Measurements from ENCODE around the gene GIMAP6.
"Not testable (repeated sequence)": the region's sequence is repeated elsewhere in the genome, so short reads cannot be mapped to it uniquely, and the experiment has no call there.

Gene GIMAP6

DNA sequence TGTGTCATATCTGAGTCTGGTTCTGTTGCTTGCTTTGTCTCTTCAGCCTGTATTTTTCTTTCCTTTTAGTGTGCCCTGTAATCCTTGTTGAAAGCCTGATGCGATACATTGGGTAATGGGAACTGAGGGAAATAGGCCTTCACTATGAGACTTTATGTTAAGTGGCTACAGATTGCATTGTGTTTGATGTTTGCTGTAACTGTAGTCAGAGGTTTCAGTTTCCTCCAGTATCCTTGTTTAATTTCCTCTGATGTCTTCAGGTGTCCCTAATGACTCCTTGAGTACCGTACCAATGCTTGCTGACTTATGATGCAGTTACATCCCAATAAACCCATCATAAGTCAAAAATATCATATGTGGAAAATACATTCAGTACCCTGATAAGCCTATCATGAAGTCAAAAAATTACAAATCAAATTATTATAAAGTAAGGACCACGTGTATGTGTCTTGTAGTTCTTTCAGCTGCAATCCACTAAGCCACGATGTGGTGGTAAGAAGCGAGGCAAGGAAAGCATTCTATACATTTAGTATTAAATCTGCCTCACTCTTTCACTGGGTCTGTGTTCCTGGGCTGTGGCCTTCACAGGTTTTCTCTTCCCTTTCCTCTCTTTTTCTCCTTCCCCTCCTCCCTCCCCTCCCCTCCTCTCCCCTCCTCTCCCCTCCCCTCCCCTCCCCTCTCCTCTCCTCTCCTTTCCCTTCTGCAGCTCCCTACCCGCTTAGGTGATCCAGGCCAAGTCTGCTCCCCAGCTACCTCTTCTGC lies 13.3 kb upstream of the GIMAP6 start:
- no peak for DNase-seq (ENCODE audit: low spot score)

GRCh38 chr7:150642926-150643325 lies 10.7 kb upstream of the GIMAP6 start:
- DNase-seq (ENCODE audit: low spot score), result no peak

GRCh38 chr7:150641854-150642253 lies 9.7 kb upstream of the GIMAP6 start:
- DNase-seq (ENCODE audit: low spot score), result no peak

- DNase-seq (ENCODE audit: low spot score), result no peak
These were observed 1.7 kb upstream of the GIMAP6 start for GRCh38 chr7:150633926-150634325.

DNA sequence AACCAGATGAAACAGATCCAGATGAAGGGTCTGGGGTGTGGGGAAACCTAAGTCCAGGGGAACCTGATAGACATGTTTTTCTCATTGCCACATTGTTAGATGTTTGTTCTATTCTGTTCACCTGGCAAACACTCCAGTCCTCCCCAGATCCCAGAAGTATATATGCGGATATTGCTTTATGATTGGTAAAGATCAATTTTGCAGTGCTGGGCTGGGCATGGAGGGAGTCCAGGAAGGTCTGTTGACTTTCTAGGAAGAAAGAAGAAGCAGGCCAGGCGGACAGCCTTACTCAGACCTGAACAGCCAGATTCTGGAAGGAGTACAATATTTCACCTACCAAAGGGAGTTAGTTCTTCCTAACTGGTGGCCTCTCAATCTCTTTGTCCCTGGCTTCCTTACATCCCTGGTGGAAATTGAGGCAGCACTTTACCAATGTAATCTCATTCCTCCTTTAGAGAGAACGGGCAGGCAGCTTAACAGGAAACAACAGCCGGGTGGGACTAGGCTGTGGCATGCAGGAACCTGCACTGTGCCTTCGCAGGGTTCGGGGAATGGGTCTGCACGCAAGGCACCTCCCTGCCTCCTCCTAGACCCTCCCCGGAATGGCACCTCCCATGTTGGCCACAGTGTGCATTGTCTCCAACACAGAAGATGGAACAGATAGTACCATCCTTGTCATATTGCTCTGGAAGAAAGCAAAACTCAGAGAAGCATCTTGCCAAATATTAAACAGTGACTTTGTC lies 930 bp downstream of the GIMAP6 start:
- DNase-seq (ENCODE audit: low spot score), result no peak

GRCh38 chr7:150629347-150629746 lies 2.8 kb downstream of the GIMAP6 start:
- no peak for DNase-seq (ENCODE audit: low spot score)

DNA sequence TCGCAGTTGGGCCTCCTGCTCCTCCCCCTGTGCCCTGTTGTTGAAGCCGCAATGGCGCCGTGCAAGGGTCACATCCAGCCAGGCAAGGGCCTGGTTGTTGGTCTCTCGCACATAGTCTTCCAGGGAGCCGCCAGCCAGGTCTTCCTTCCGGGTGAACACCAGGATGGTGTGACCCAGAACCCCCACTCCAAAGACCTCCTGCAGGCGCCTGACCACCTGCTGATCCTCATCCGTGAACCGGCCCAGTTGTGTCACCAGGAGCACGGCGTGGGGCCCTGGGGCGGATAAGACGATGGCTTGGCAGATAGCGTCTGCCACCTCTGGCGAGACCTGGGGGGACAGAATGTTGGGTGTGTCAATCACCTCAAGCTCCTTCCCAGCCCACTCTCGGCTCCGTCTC lies 4.2 kb downstream of the GIMAP6 start:
- DNase-seq (ENCODE audit: low spot score), result no peak

- DNase-seq (ENCODE audit: low spot score), result no peak
These were observed 5.5 kb downstream of the GIMAP6 start for GRCh38 chr7:150626696-150627095.

DNA sequence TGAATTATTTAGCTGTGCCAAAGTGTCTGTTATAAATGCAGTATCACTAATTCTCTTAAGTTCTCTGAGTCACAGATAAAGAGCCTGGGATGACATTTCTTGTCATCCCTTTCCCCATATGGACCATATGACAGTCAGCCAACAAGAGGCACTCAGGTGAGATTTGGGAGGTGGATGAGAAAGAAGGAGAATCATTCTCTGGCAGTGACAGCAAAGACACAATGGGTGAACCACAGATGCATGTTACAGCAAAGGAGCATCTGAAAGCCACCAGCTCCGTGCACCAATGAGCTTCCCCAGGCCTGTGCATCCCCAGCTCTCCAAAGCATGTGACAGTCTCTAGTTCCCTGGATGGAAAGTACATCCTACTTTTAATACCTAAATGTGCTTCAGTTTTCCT lies 10.8 kb downstream of the GIMAP6 start:
- no peak for DNase-seq (ENCODE audit: low spot score)

GRCh38 chr7:150620617-150621371 lies 11.4 kb downstream of the GIMAP6 start:
- no peak for DNase-seq (ENCODE audit: low spot score)

- DNase-seq (ENCODE audit: low spot score), result no peak
These were observed 12.1 kb downstream of the GIMAP6 start for GRCh38 chr7:150620061-150620460.

DNA sequence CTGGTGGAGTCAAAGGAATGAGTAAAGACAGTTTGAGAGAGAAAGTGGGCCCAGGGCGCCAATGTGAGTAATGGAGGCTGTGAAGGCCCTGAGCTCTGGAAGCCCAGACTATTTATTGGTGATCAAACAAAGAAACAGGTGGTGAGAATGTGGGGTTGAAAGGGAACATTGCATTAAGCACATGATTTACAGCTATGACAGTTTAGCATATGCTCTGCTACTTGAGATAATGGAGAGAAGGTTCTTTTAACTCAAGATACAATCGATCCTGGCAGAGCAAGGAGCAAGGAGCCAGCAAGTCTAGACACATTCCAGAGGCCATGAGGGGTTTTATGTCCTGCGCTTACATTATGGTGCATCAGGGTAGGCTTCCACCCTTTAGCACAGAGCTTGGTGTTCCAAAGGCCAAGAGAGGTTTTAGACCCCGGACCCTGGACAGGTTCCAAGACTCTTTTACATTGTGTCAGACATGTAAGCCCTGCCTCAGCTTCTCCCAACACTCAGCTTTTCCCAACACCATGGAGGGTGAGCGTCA lies 16.9 kb downstream of the GIMAP6 start:
- DNase-seq (ENCODE audit: low spot score), result not testable (repeated sequence)

- DNase-seq (ENCODE audit: low spot score), result not testable (repeated sequence)
These were observed 17.8 kb downstream of the GIMAP6 start for GRCh38 chr7:150614426-150614825.

- no peak for DNase-seq (ENCODE audit: low spot score)
These were observed 18.3 kb downstream of the GIMAP6 start for GRCh38 chr7:150613880-150614279.

- DNase-seq (ENCODE audit: low spot score), result no peak
These were observed 19.3 kb downstream of the GIMAP6 start for GRCh38 chr7:150612925-150613324.

GRCh38 chr7:150610233-150610632 lies 22.0 kb downstream of the GIMAP6 start:
- no peak for DNase-seq (ENCODE audit: low spot score)

GRCh38 chr7:150603600-150603999 lies 28.6 kb downstream of the GIMAP6 start:
- DNase-seq (ENCODE audit: low spot score), result not testable (repeated sequence)

GRCh38 chr7:150595361-150595760 lies 36.8 kb downstream of the GIMAP6 start:
- DNase-seq (ENCODE audit: low spot score), result no peak

DNA sequence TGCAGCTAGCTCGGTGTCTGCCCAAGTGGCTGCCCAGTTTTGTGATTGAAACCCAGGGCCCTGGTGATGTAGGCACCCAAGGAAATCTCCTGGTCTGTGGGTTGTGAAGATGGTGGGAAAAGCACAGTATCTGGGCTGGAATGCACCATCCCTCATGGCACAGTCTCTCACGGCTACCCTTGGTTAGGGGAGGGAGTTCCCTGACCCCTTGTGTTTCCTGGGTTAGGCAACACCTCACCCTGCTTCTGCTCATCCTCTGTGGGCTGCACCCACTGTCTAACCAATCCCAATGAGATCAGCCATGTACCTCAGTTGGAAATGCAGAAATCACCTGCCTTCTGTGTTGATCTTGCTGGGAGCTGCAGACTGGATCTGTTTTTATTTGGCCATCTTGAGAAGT lies 37.4 kb downstream of the GIMAP6 start:
- DNase-seq (ENCODE audit: low spot score), result no peak

GRCh38 chr7:150587551-150587950 lies 44.6 kb downstream of the GIMAP6 start:
- DNase-seq (ENCODE audit: low spot score), result no peak

GRCh38 chr7:150586785-150587152 lies 45.4 kb downstream of the GIMAP6 start:
- no peak for DNase-seq (ENCODE audit: low spot score)

- DNase-seq (ENCODE audit: low spot score), result no peak
These were observed 46.0 kb downstream of the GIMAP6 start for GRCh38 chr7:150586068-150586784.

Measured in NAMALWA (cell line).